Stimulated activated CD4-positive, alpha-beta T cell treated with anti-CD3 and anti-CD28 coated beads, Interleukin-2, amount 100 ng/mL, for 24 hours (primary cell): ENCODE results near the gene KCNQ1OT1.
"Not testable (repeated sequence)": the region's sequence is repeated elsewhere in the genome, so short reads cannot be mapped to it uniquely, and the experiment has no call there.

ENCODE experiments used
- DNase-seq, 2 donors: peaks; one replicate each; pipeline ENCODE4 v3.0.0-alpha.2; 2020

KCNQ1OT1 gene

GRCh38 chr11:2651826-2652271 lies 47.9 kb downstream of the KCNQ1OT1 start:
- no peak for DNase-seq

- DNase-seq, result no peak
Observed at GRCh38 chr11:2651054-2651617, 48.7 kb downstream of the KCNQ1OT1 start.

DNA sequence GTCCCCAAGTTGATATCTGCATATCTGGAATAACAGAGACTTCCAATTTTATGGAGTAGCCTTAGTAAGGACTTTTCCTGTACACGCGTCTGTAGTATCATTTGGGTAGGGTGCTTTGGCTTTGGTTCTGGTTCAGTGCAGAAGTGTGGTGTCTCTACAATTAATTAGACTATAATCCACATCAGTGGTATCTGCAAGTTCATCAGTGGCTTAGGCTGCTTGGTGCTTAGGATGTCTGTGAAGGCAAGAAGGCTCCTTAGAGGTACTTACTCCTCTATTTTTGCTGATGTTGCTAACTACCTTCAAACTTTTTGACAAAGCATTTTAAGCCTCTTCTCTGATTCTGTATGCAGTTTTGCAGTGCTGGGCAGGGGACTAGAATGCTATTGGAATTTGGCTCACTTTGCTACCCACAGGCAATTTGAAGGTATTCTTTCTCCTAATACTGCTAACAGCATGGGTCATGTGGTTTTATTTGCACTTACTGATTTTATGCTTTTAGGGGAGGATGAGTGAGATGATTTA lies 49.4 kb downstream of the KCNQ1OT1 start:
- DNase-seq, result no peak

GRCh38 chr11:2649848-2650247 lies 49.9 kb downstream of the KCNQ1OT1 start:
- DNase-seq, result no peak

DNA sequence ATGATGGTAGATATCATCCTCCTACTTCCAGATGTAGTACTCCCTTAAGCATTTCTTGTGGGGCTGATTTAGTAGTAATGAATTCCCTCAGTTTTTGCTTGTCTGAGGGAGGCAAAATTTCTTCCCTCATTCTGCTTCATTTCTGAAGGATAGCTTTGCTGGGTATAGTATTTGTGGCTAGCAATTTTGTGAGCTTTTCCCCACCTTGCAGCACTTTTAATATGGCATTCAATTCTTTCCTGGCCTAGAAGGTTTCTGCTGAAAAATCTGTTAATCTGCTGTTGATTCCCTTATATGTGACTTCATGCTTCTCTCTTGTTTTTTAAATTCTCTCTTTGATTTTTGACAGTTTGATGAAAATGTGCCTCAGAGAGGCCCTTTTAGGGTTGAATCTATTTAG lies 50.4 kb downstream of the KCNQ1OT1 start:
- DNase-seq, result no peak

- no peak for DNase-seq
Observed at GRCh38 chr11:2647953-2648352, 51.8 kb downstream of the KCNQ1OT1 start.

DNA sequence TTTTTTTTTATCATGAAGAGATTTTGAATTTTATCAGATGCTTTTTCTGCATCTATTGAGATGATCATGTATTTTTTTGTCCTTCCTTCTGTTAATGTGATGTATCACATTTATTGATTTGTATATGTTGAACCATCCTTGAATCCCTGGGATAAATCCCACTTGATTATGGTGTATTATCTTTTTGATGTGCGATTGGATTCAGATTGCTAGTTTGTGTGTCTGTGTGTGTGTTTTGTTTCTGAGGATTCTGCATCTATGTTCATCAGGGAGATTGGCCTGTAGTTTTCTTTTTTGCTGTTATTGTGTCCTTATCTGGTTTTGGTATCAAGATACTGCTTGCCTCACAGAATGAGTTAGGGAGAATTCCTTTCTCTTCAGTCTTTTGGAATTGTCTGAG lies 52.6 kb downstream of the KCNQ1OT1 start:
- DNase-seq, result no peak

DNA sequence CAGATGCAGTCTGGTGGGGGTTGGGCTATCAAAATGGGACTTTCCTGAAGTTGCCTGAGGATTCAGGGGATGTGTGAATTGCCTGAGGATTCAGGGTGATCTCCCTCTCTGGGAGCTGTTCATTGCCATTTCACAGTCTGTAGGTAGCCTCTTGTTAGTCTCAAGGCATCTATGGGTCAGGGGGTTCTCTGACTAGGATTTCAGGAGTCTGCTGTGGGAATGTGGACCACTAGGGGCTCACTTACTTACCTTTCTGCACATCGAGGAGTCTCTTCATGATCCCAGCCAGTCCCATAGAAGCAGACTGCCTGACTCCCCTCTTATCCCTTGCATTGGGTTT lies 54.0 kb downstream of the KCNQ1OT1 start:
- no peak for DNase-seq

DNA sequence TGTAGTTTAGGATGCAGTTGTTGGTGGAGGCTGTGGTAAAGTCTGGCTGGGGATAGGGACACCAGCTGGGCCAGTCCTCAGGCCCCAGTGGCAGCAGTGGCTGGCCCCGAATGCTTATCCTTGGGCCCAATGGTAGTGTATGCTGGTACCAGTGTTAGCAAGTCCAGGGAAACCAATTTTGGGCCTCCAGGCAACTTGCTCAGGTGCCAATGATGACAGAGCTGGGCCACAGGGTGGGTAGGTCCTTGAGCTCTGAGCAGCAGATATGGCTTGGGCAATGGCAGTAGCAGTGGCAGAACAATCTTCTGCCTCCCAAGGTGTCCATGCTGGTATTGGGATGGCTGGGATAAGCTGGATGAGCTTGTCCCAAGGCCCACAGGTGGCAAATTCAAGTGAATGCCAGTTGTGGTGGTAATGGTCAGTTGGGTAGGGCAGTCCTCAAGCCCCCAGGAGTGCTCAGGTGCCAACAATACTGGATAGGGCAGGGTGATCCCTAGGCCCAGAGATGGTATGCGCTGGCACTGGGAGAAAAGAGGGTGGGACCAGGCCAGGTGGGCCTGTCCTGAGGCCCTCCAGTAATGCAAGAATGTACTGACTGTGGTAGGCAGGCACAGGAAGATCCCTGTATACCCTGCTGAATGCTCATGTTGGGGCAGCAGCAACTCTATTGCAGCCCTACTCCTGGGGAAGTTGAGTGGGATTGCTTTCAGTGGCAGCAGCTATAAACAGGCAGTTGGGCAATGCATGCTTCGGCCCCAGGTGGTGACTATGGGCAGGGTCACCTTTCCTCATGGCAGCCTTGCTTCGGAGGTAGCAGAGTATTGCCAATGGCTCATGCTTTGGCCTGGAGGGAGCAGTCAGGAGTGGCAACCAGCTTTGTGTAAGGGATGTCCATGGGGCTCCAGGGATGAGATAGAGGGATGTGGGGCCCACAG lies 54.7 kb downstream of the KCNQ1OT1 start:
- no peak for DNase-seq

GRCh38 chr11:2643746-2644145 lies 56.0 kb downstream of the KCNQ1OT1 start:
- DNase-seq, result no peak

DNA sequence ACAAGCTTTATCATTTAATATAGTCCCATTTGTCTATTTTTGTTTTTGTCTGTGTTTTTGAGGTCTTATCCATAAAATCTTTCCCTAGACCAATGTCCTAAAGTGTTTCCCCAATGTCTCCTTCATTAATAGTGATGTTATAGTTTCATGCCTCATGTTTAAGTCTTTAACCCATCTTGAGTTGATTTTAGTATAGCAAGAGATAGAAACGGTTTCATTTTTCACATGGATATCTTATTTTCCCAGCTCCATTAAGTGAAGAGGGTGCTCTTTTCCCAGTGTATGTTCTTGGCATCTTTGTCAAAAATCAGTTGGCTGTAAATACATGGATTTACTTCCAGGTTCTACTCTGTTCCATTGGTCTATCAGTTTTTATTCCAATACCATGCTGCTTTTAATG lies 58.2 kb downstream of the KCNQ1OT1 start:
- no peak for DNase-seq

DNA sequence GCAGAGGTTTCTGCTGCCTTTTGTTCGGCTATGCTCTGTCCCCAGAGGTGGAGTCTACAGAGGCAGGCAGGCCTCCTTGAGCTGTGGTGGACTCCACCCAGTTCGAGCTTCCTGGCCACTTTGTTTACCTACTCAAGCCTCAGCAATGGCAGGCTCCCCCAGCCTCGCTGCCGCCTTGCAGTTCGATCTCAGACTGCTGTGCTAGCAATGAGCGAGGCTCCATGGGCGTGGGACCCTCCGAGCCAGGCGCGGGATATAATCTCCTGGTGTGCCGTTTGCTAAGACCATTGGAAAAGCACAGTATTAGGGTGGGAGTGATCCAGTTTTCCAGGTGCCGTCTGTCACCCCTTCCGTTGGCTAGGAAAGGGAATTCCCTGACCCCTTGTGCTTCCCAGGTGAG lies 60.0 kb downstream of the KCNQ1OT1 start:
- DNase-seq, result not testable (repeated sequence)

GRCh38 chr11:2631161-2631560 lies 68.6 kb downstream of the KCNQ1OT1 start:
- no peak for DNase-seq

DNA sequence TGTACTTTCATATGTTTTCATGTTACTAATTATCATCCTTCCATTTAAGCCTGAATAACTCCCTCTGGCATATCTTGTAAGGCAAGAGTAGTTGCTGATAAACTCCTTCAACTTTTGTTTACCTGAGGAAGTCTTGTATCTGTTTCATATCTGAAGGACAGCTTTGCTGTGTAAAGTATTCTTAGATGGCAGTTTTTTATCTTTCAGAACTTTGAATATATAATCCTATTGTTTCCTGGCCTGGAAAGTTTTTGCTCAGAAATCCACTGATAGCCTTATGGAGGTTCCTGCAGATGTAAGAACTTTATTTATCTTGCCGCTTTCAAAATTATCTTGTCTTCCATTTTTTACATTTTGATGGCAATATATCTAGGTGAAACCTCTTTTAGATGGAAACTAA lies 69.1 kb downstream of the KCNQ1OT1 start:
- no peak for DNase-seq

GRCh38 chr11:2625183-2625582 lies 74.6 kb downstream of the KCNQ1OT1 start:
- DNase-seq, result no peak

DNA sequence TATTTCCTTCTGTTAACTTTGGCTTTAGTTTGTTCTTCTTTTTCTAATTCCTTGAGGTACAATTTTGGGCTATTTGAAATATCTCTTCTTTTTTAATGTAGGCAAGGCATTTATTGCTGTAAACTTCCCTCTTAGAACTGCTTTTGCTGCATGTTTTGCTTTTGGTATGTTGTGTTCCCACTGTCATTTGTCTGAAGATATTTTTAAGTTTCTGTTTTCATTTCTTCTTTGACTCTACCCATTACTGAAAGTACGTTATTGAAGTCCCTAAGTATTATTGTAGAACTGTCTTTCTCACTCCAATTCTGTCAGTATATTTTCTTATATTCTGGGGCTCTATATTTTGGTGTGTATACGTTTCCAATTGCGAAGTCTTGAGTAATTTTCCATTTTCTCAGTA lies 77.9 kb downstream of the KCNQ1OT1 start:
- DNase-seq, result no peak

DNA sequence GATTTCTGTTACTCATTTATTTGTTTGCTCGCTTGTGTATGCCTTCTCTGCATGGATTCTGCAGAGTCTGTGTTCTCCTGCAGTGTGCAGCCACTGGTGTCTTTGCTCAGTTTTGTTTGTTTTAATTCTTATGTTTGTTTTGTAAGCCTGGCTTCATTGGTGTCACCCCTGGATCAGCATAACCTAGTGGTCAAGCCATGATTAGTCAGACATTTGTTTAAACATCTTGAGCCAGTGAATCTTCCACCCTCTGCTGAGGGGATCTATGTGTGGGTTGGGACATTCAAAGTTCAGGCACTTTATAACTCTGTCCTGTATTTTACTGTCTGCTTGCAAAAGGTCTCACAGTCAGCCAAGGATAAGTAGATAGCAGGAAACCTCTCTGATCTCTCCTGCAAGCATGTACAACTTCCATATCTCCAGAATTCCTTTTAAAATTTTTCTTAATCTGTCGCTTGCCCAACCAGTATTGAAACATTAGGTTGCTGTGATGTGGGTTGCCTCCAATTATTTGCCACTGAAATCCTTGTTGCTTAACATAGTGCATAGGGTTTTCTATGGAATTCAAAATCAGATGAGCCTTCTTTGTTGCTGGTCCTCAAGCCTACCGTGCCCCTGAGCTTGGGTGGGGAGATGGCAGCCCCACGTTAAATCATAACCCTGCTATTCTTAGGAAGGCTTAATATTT lies 86.8 kb downstream of the KCNQ1OT1 start:
- no peak for DNase-seq

DNA sequence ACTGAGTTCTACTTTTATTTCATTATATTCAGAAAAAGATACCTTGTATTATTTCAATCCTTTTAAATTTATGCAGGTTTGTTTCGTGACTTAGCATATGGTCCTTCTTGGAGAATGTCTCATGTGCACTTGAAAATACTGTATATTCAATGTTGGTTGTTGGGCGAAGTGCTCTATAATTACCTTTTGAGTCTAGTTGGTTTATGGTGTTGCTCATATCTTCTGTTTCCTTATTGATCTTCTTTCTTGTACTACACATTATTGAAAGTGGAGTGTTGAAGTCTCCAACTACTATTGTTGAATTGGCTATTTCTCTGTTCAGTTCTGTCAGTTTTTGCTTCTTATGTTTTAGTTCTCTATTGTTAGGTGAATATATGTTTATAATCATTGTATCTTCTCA lies 90.4 kb downstream of the KCNQ1OT1 start:
- no peak for DNase-seq

DNA sequence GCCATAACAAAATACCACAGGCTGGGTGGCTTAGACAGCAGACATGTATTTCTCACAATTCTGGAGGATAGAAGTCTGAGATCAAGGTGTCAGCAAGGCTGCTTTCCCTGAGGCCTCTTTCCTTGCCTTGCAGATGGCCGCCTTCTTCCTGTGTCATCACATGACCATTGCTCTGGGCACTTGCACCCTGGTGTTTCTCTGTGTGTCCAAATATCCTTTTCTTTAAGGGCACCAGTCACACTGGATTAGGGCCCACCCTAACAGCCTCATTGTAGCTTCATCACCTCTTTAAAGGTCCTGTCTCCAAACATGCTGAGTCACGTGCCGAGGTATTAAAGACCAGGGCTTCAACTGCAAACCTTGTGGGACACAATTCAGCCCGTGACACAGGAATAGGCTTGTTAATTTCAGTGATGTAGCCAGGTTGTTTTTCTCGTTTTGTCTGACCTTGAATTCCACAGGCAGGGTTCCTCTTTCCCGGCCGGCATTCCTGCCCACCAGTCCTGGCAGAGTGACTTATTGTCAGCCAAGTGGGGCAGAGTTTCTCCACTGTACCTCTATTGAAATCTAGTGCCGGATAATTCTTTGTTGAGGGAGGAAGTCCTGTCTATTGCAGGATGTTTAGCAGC lies 100.1 kb downstream of the KCNQ1OT1 start:
- no peak for DNase-seq

DNA sequence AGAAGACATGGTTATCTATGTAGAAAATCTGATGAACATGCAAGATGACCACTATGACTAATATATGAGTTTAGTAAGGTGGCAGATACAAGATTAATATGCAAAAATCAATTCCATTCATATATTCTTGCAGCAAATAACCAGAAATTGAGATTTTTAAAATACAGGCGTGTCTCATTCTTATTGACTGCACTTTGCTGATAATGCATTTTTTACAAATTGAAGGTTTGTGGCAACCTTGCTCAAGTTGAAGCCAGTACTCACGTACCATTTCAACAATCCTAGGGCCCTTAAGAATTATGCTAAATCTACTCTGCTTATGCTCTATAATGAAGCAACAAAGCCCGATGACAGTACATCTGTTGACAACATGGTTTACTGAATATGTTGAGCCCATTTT lies 104.6 kb downstream of the KCNQ1OT1 start:
- DNase-seq, result no peak

GRCh38 chr11:2594267-2594666 lies 105.5 kb downstream of the KCNQ1OT1 start:
- DNase-seq, result no peak

GRCh38 chr11:2593393-2593950 lies 106.3 kb downstream of the KCNQ1OT1 start:
- no peak for DNase-seq
